Activated naive CD8-positive, alpha-beta T cell treated with anti-CD3 and anti-CD28 coated beads, Interleukin-2, amount 50 U/mL, for 24 hours (primary cell): ENCODE measurements around the gene TPCN2.

Experiments
- ATAC-seq: fragments of 150-1000 bp; cut with Tn5 transposase; one replicate; pipeline ENCODE4 v1.10.0; 2021
- DNase-seq: peaks from one replicate; pipeline ENCODE4 v3.0.0; 2021
- H3K27ac Mint-ChIP-seq: one replicate; pipeline ENCODE4 v1.8.0; 2021; ENCODE audit warnings: mild to moderate bottlenecking, mixed read lengths
- H3K27me3 Mint-ChIP-seq: one replicate; pipeline ENCODE4 v1.8.0; 2021; ENCODE audit warnings: mixed read lengths
- H3K36me3 Mint-ChIP-seq: one replicate; pipeline ENCODE4 v1.8.0; 2021; ENCODE audit warnings: low read depth, mixed read lengths
- H3K4me1 Mint-ChIP-seq: one replicate; pipeline ENCODE4 v1.8.0; 2021; ENCODE audit warnings: mixed read lengths
- H3K4me3 Mint-ChIP-seq: one replicate; pipeline ENCODE4 v1.8.0; 2021; ENCODE audit warnings: mild to moderate bottlenecking, moderate library complexity, mixed read lengths
- H3K9me3 Mint-ChIP-seq: one replicate; pipeline ENCODE4 v1.8.0; 2021; ENCODE audit warnings: mixed read lengths

TPCN2 gene

DNA sequence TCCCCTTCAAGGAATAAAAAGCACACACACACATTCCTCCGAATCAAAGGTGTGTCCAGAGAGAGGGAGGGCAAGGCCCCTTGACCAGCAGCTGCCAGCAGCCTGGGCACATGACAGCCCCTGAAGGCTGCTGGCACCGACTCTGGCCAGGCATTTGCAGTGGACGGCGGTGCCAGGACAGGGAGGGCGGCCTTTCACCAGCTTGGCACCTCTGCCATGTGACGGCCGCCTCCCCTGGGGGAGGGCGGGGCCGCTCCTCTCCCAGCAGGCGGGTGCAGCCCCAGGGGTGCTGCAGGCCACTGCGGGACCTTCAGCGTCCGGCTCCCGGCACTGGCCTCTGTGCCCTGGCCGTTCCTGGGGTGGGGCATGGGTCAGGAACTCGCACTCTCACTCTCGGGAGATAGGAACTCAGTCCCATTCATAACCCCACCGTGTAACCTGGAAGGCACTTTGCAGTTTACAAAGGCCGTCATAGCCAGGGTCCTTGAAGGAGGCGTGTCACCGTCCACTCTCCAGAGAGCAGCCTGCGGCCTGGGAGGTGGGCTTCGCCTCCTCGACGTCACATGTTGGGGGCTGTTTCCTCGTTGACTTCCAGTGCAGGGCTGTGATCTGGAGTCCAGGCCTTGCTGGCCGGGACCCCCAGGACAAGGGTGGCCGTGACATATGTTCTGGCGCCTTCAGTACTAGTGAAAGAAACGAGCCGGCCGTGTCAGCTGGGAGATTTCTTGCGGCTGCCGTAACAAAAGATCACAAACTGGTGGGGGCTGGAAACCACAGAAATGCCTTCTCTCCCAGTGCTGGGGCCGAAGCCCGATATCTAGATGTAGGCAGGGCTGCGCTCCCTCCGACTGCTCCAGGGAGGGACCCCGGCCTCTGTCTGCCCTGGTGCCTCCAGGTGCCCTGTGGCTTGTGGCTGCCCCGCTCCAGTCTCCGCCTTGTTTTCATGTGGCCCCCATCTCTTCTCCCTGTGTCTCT is 67.1 kb downstream of the TPCN2 start:
- DNase-seq, result no peak
- H3K4me1 Mint-ChIP-seq, result peaks cover 1% of the 10 kb centered on the region
- no peak overlapping the region for H3K4me3 Mint-ChIP-seq
- no peak overlapping the region for H3K27ac Mint-ChIP-seq
- no peak for ATAC-seq
- H3K36me3 Mint-ChIP-seq, result no peaks in the 10 kb centered on the region
- H3K9me3 Mint-ChIP-seq, result peaks cover 2% of the 10 kb centered on the region
- H3K27me3 Mint-ChIP-seq, result no peaks in the 10 kb centered on the region

DNA sequence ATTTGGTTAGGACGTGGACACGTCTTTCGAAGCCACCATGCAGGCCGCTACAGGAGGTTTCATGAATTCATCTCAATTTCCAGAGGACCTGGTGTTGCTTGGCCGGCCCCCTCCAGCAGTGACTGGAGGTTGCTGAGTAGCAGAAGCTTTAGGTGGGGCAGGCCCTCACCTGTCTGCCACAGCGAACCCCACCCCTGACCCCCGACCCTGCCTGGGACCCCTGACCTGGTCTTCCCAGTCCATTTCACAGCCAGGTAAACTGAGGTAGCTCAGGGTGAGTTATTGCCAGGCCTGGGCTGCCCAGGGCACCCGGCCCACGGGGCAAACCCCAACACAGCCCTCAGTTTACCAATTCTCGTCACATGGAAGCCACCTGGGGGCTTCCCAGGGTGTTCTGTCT is 67.9 kb downstream of the TPCN2 start:
- ATAC-seq, result no peak
- DNase-seq, result no peak

DNA sequence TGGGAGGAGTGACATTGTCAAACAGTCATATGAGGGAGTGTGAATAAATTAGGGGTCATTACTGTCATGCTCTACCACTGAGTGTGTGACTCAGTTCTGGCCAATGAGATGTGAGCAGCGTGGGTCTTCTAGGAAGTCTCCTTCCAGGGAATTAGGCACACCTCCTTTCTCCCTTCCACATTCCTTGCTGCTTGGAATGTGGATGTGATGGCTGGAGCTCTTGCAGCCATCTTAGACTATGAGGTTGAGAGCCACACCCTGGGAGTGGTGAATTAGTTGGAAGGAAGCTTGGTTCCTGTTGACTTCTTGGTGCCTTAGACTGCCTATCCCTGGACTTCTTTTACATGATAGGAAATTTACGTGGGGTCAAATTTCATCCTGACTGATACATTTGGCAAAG is 70.5 kb downstream of the TPCN2 start:
- ATAC-seq (no peak), DNase-seq (no peak)
- Mint-ChIP-seq H3K4me1 (peaks cover 32% of the 10 kb centered on the region), H3K4me3 (no peak overlapping the region), H3K9me3 (no peaks in the 10 kb centered on the region), H3K27ac (no peak overlapping the region), H3K36me3 (no peaks in the 10 kb centered on the region), H3K27me3 (no peaks in the 10 kb centered on the region)

More for the DNA sequence above, 67.9 kb downstream of the TPCN2 start:
- H3K4me3 Mint-ChIP-seq, result no peak overlapping the region
- no peaks in the 10 kb centered on the region for H3K9me3 Mint-ChIP-seq
- H3K4me1 Mint-ChIP-seq, result peaks cover 8% of the 10 kb centered on the region
- H3K27me3 Mint-ChIP-seq, result no peaks in the 10 kb centered on the region
- no peak overlapping the region for H3K27ac Mint-ChIP-seq
- H3K36me3 Mint-ChIP-seq, result no peaks in the 10 kb centered on the region

DNA sequence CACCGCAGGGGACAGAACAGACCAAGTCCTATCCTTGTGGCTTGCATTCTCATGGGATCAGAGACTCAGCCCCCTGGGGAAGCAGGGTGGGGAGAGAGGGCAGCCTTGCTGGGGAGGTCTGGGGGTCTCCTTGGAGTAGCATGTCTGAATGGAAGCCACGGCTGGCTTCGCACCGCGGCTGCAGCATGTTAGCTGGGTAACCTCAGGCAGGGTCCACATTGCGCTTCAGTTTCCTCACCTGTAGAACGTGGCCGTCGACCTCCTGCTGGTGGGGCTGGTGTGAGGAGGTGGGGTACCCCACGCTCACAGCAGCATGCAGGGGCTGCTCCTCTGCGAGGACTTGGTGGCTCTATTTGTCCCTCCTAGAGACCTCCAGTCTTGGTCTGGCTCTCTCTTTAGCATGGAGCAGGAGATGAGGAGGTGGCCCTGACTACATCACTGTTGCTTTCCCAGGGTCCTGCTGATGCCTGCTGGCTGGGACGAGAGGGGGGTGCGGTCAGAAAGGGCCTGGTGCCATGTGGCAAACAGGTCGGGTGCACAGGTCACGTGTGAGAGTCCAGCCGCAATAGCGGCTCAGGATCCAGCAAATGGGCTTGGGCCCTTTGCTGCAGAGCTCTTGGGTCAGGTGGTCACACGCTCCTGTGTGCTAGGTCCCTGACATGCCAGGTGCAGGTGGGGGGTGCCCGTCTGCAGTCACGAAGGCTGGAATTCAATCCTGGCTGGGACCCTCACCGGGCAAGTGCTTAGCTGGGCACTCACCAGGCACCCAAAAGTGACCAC is 71.6 kb downstream of the TPCN2 start:
- ATAC-seq, result no peak
- no peak for DNase-seq
- no peaks in the 10 kb centered on the region for H3K36me3 Mint-ChIP-seq
- no peaks in the 10 kb centered on the region for H3K9me3 Mint-ChIP-seq
- no peaks in the 10 kb centered on the region for H3K27me3 Mint-ChIP-seq
- no peak overlapping the region for H3K4me3 Mint-ChIP-seq
- peaks cover 39% of the 10 kb centered on the region for H3K4me1 Mint-ChIP-seq
- no peak overlapping the region for H3K27ac Mint-ChIP-seq

DNA sequence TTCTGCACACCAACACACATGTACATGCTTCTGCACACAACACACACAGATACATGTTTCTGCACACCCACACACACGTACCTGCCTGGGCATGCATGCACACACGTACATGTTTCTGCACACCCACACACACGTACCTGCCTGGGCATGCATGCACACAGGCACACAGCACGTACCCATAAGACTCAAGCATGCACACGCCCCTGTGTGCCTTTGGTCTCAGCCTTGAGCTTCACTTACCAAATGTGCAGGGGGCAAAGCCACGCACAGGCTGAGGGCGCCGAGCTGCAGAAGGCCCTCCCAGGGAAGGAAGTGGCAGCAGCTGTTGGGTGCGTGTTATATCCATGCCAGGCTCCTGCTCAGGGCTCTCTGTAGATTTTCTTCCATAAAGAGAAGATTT is 72.3 kb downstream of the TPCN2 start:
- H3K4me1 Mint-ChIP-seq, result peaks cover 39% of the 10 kb centered on the region
- DNase-seq, result no peak
- no peaks in the 10 kb centered on the region for H3K27me3 Mint-ChIP-seq
- ATAC-seq, result no peak
- H3K4me3 Mint-ChIP-seq, result no peak overlapping the region
- no peaks in the 10 kb centered on the region for H3K9me3 Mint-ChIP-seq
- no peak overlapping the region for H3K27ac Mint-ChIP-seq
- no peaks in the 10 kb centered on the region for H3K36me3 Mint-ChIP-seq

DNA sequence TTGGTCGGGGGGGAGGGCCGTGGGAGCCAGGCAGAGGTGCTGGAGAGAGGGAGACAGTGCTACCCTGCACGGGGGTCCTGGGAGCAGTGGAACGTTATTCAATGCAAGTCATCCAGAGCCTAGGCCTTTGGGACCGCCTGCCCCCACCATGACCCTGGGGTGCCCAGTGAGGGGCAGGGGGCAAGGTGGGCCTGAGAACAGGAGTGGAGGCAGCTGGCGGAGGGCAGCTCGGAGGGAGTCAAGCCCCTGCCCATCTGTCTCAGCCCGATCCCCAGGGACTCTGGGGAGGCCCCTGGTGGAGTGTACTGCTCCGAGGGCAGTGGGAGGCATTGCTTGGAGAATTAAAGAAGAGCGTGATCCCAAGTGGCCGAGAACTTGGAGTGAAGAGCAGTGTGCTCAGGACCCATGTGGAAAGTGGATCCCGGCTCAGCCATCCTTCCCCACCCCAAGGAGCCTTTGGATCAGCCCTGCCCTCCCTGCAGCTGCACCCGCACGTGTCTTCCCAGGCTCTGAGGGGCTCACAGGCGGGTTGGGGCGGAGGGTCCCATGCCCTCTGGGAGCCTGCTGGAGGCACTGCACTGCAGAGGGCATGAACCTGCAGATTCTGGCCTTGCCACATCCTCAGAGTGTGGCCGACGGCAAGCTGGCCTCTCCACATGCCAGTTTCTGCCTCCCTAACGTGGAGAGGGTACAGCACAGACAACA is 73.0 kb downstream of the TPCN2 start:
- H3K9me3 Mint-ChIP-seq, result no peaks in the 10 kb centered on the region
- ATAC-seq, result no peak
- no peaks in the 10 kb centered on the region for H3K36me3 Mint-ChIP-seq
- DNase-seq, result no peak
- H3K27ac Mint-ChIP-seq, result no peak overlapping the region
- no peak overlapping the region for H3K4me3 Mint-ChIP-seq
- H3K27me3 Mint-ChIP-seq, result no peaks in the 10 kb centered on the region
- H3K4me1 Mint-ChIP-seq, result peaks cover 39% of the 10 kb centered on the region

DNA sequence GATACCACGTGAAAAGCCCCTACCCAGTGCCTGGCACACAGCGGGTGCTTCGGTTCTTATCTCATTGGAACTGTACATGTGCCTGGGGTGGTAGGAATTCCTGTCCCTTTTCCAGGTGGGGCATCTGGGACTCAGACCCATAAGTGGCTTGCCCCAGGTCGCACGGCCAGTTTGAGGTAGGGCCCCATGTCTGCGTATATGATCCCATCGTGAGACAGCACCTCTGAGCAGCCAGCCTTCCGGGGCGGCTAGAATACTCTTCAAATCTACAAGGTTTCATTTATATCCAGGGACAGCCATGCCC is 73.5 kb downstream of the TPCN2 start:
- Mint-ChIP-seq H3K9me3 (no peaks in the 10 kb centered on the region), H3K27me3 (no peaks in the 10 kb centered on the region), H3K4me3 (no peak overlapping the region), H3K36me3 (no peaks in the 10 kb centered on the region), H3K4me1 (peaks cover 39% of the 10 kb centered on the region), H3K27ac (peak overlapping the region; percentile 75)
- DNase-seq, result no peak
- ATAC-seq, result no peak

DNA sequence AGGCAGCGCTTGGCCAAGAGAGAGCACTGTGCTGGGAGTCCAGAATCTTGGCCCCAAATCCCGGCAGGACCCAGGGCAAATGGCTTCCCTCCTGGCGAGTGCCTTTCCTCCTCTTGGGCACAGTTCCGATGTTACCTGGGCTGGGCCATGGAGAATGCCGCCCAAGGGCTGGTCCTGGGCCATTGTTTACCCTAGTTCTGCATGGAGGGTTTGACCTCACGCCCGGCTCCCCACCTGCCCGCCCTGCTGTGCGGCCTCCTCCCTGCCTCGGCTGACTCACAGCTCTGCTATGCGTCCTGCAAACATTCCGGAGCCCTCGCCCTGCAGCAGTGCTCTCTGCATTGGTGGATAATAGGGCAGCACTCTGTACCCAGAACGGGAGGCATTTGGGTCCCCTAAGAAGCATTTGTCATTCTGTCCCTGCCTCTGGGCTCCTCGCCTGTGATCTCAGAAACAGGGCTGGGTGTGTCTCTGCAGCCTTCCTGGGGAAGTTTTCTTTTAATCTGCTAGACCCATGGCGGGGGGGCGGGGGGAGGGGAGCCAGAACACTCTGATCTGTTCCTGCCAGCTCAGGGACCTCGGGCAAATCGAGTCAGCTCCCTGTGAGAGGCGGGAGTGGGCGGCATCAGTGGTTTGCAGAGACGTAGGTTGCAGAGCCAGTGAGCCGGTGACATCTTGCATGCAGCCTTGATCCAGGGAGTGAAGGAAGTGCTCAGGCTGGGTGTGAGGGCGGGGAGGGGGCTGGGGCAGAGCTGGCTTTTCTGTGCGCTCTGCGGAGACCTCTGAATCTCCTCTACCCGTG is 74.1 kb downstream of the TPCN2 start:
- Mint-ChIP-seq H3K9me3 (no peaks in the 10 kb centered on the region), H3K4me3 (no peak overlapping the region), H3K27ac (peak overlapping the region; percentile 75), H3K27me3 (no peaks in the 10 kb centered on the region), H3K36me3 (no peaks in the 10 kb centered on the region), H3K4me1 (peaks cover 39% of the 10 kb centered on the region)
- DNase-seq, result peak; percentile 85
- peak; percentile 93 for ATAC-seq

DNA sequence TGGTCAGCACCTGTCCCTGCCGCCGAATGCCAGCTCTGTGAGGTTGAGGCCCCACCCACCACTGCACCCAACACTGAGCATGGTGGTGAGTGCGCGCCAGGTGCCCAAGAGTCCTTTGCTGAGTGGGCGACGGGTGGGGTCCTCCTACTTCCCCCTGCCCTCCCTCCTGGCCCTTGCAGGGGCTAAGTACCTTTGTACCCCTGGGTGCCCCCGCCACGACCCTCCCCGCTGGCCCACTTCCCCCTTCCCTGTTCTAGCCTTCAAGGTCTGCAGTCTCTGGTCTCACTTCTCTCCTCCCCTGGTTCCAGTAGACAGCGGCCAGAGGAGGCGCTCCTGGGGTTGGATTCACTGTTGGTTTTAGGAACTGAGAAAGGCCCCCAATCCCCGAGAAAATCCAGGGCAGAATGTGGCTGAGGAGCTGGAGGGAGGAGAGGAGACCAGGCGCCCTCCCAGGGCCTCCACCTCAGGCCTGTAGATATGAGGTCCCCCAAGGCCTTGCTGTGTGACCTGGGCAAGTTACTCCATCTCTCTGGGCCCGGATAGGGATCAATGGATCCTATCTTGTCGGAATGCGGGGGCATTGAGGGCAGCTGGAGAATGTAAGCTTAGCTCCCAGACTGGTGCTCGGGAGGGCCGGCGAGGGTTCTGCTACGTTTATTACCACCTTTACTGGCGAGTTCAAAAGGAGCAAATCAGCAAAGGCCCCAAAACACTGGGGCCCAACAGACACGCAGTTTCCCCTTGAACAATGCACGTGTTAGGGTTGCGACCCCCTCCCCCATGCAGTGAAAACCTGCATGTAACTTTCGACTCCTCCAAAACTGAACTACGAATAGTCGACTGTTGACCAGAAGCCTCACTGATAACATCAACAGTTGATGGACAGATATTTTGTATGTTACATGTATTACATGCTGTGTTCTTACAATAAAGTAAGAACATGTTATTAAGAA is 75.1 kb downstream of the TPCN2 start:
- ATAC-seq (peak; percentile 8), DNase-seq (peak; percentile 13)
- Mint-ChIP-seq H3K4me1 (peaks cover 39% of the 10 kb centered on the region), H3K4me3 (no peak overlapping the region), H3K9me3 (peaks cover 5% of the 10 kb centered on the region), H3K27ac (peak overlapping the region; percentile 72), H3K36me3 (no peaks in the 10 kb centered on the region), H3K27me3 (no peaks in the 10 kb centered on the region)

DNA sequence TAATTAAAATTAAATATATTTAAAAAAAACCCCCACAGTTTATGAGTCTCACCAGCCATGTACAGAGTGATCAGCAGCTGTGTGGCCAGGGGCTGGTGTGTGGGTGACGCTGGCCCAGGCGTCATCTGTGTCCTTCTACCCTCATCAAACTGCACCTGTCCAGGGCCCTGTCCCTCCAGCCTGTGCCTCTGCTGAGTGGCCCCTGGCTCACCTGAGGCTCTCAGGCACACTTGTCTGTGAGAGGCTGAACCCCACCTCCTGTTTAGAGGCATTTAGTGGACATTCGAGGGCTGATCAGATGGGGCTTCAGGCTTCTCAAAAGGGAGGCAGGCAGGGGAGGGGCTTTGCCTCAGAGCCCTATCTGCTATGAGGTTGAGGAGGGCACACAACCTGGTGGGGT is 77.1 kb downstream of the TPCN2 start:
- H3K27me3 Mint-ChIP-seq, result no peaks in the 10 kb centered on the region
- H3K4me1 Mint-ChIP-seq, result peaks cover 38% of the 10 kb centered on the region
- no peaks in the 10 kb centered on the region for H3K36me3 Mint-ChIP-seq
- H3K27ac Mint-ChIP-seq, result no peak overlapping the region
- peaks cover 8% of the 10 kb centered on the region for H3K9me3 Mint-ChIP-seq
- DNase-seq, result no peak
- H3K4me3 Mint-ChIP-seq, result no peak overlapping the region
- ATAC-seq, result no peak

DNA sequence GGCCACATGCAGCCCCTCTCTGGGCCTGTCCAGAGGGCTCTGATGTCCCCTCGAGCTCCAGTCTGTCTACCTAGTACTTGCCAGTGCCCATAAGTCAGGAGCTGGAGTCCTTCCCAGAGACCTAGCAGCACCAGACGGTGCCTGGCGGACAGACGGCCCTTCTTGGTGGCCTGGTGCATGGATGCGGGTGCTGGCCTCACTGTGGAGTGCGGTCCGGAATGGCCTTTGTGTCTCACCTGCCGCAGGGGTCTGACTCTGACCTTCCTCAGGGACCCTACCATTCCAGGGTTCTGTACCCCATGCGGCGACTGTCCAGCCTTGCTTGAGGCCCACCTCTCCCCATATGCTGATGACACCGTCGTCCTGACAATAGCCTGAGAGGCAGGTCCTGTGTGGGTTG is 77.6 kb downstream of the TPCN2 start:
- no peak for DNase-seq
- ATAC-seq, result no peak
- Mint-ChIP-seq H3K36me3 (no peaks in the 10 kb centered on the region), H3K4me3 (no peak overlapping the region), H3K27ac (no peak overlapping the region), H3K9me3 (peaks cover 8% of the 10 kb centered on the region), H3K4me1 (peaks cover 34% of the 10 kb centered on the region), H3K27me3 (no peaks in the 10 kb centered on the region)

DNA sequence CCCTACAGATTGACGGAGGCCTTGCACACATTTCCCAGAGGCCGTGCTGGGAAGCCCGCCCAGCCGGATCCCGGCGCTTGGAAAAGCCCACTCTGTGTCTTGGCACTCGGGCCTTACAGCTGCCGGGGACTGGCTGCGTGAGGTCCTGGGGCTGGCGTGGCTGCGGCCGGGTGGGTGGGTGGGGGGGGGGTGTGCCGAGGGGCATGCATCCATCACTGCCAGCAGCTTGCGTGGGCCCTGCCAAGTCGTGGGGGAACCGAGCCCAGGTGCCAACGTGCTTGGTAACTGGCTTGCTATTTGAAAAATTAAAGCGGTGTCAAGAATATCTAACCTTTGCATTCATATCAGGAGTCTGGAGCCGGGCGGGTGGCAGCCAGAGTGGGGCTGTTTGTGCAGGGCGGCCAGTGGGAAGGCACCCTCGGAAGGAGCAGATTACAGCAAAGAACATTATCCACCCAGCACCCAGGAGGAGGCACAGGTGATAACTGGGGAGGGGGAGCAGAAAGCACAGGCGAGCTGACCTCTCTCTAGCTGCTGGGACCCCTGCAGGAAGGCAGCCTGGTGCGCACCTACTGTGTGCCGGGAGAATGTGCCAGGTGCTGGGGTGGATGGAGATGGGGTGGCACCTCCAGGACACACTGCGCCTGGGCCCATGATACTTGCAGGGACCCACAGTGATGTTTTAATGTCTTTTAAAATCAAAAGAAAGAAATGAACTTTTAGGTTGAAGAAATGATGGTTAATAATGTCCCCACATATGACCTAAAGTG is 78.5 kb downstream of the TPCN2 start:
- Mint-ChIP-seq H3K9me3 (peaks cover 8% of the 10 kb centered on the region), H3K4me1 (peaks cover 26% of the 10 kb centered on the region), H3K27me3 (no peaks in the 10 kb centered on the region), H3K36me3 (no peaks in the 10 kb centered on the region), H3K27ac (no peak overlapping the region), H3K4me3 (no peak overlapping the region)
- no peak for DNase-seq
- ATAC-seq, result no peak

DNA sequence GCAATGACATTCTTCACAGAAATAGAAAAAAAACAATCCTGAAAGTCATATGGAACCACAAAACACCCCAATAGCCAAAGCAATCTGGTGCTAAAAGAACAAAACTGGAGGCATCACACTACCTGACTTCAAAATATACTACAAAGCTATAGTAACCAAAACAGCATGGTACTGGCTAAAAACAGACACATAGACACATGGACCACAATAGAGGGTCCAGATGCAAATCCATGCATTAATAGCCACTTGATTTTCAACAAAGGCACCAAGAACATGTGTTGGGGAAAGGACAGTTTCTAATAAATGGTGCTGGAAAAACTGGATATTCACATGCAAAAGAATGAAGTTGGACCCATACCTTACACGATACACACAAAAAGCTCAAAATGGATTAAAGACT is 79.2 kb downstream of the TPCN2 start:
- Mint-ChIP-seq H3K36me3 (no peaks in the 10 kb centered on the region), H3K27me3 (no peaks in the 10 kb centered on the region), H3K9me3 (peaks cover 9% of the 10 kb centered on the region), H3K27ac (no peak overlapping the region), H3K4me3 (no peak overlapping the region), H3K4me1 (peaks cover 20% of the 10 kb centered on the region)
- no peak for ATAC-seq
- DNase-seq, result no peak
